ENCODE results near the gene HOXD13. TPM values are rescaled to one million over a fixed set of nuclear protein-coding genes. Genes with fewer than 3 reads are reported as not detected.

The HOXD13 gene
- total and polyA plus RNA-seq, 2 of the 13 experiments (the other 11 are each of a cell fraction or from before 2014, with no cell fraction given), result not detected

DNA sequence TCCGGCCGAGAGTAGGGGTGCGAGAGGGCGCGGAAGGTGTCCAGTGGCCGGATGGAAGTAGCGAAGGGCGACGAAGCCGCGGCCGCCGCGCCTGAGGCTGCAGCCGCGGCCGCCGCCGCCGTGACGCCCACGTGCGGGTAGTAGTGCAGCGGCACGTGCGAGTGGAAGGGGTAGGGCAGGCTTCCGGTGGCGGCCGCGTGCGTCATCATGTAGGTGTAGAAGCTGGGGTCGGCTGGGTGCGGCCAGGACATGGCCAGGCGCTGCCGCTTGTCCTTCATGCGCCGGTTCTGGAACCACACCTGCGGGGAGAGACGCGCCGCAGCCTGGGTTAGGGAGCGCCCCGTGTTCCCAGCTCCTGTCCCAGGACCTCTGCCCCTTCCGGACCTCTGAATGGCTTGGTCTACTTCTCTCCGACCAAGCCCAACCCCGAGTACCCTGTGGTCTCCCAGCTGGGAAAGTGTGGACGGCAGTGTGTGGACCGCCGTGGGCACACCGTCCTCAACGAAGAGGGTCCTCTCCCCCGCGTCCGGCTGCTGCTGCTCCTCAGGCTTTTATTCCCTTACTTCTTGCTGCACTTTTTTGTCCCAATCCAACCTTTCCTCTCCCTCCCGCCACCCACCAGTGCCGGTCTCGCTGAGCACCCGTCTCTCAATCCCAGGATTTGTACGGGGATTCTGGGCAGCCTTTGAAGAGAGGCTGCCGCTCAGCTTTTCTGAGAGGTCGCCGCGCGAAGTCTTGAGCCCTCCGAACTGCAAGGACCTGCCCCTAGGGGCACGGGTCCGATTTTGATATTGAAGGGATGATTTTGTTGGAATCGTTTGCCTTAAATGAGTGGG, 11.8 kb upstream of the HOXD13 start:
- DNase-seq (ENCODE audit: low spot score) (no peak), ATAC-seq (no peak), FAIRE-seq (no peak)
- Histone ChIP-seq H3K27ac (ENCODE audit: extremely low read length, insufficient read depth, low read length) (no peak overlapping the region), H3K36me3 (replicated peaks in 1 of 2; ENCODE audit: control insufficient read depth in 1 of 2, insufficient read depth in 2 of 2, low read length in 2 of 2) (no peaks in the 10 kb centered on the region), H3K4me3 (replicated peaks in 1 of 3; ENCODE audit: insufficient read depth in 1 of 3, low read depth in 2 of 3, low read length in 3 of 3) (no peak overlapping the region), H4K20me1 (ENCODE audit: insufficient read depth, low read length) (no peaks in the 10 kb centered on the region), H3K4me2 (ENCODE audit: low read depth, low read length) (no peak overlapping the region), H2AFZ (ENCODE audit: low read length) (no peak overlapping the region), H3K4me1 (ENCODE audit: insufficient read depth, low read length) (peaks cover 3% of the 10 kb centered on the region; the same call in 1 of the 2 replicates), H3K9ac (ENCODE audit: insufficient read depth, low read depth, low read length) (no peak overlapping the region), H3K9me3 (ENCODE audit: low read length) (no peaks in the 10 kb centered on the region), H3K79me2 (ENCODE audit: insufficient read depth, low read length) (no peaks in the 10 kb centered on the region), H3K27me3 (ENCODE audit: control insufficient read depth in 1 of 2, insufficient read depth in 2 of 2, low read length in 2 of 2) (peaks cover 4 to 74% of the 10 kb centered on the region in 2 experiments; a peak in 4 of 5 replicates)
- intact Hi-C loops (cut with micrococcal nuclease; ENCODE audit: unreplicated experiment), result no loop called here
- WGBS (ENCODE audit: low lambda C conversion rate), result 86% methylated on average over 60 of the region's 68 CpGs
- in situ Hi-C loops (cut with HindIII; ENCODE audit: extremely low pct_ligation_motif_present, low pct_unique_long_range_greater_than_20kb), result no loop called here
- BruUV-seq (replicated peaks), result no TSS peak
- TF ChIP-seq XBP1 (CRISPR knock-in tag; IDR thresholded peaks at IDR 0.05), result no peak
- TF ChIP-seq, protein P1, sequence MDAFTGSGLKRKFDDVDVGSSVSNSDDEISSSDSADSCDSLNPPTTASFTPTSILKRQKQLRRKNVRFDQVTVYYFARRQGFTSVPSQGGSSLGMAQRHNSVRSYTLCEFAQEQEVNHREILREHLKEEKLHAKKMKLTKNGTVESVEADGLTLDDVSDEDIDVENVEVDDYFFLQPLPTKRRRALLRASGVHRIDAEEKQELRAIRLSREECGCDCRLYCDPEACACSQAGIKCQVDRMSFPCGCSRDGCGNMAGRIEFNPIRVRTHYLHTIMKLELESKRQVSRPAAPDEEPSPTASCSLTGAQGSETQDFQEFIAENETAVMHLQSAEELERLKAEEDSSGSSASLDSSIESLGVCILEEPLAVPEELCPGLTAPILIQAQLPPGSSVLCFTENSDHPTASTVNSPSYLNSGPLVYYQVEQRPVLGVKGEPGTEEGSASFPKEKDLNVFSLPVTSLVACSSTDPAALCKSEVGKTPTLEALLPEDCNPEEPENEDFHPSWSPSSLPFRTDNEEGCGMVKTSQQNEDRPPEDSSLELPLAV (CRISPR knock-in tag; conservative IDR thresholded peaks at IDR 0.05; ENCODE audit: low read depth), result no peak
- CTCF ChIA-PET (ENCODE audit: low intra/inter-chr PET ratio, low total read pairs), result interaction anchor here (0.9 kb wide), 1 partner anchor 391 kb away, joined by 5 read pairs; no protein-coding TSS in a partner anchor
- POLR2A ChIA-PET, result no interaction called here

GRCh38 chr2:176081376-176081836, 11.1 kb upstream of the HOXD13 start:
- Histone ChIP-seq H3K27me3 (ENCODE audit: control insufficient read depth in 1 of 2, insufficient read depth in 2 of 2, low read length in 2 of 2) (peaks cover 7 to 74% of the 10 kb centered on the region in 2 experiments; a peak in 4 of 5 replicates), H3K36me3 (replicated peaks in 1 of 2; ENCODE audit: control insufficient read depth in 1 of 2, insufficient read depth in 2 of 2, low read length in 2 of 2) (no peaks in the 10 kb centered on the region), H3K4me1 (ENCODE audit: insufficient read depth, low read length) (peaks cover 9% of the 10 kb centered on the region; the same call in 1 of the 2 replicates), H3K79me2 (ENCODE audit: insufficient read depth, low read length) (no peaks in the 10 kb centered on the region), H3K9ac (ENCODE audit: insufficient read depth, low read depth, low read length) (no peak overlapping the region), H3K4me2 (ENCODE audit: low read depth, low read length) (no peak overlapping the region), H3K4me3 (replicated peaks in 1 of 3; ENCODE audit: insufficient read depth in 1 of 3, low read depth in 2 of 3, low read length in 3 of 3) (no peak overlapping the region), H3K9me3 (ENCODE audit: low read length) (no peaks in the 10 kb centered on the region), H3K27ac (ENCODE audit: extremely low read length, insufficient read depth, low read length) (no peak overlapping the region), H2AFZ (ENCODE audit: low read length) (no peak overlapping the region), H4K20me1 (ENCODE audit: insufficient read depth, low read length) (no peaks in the 10 kb centered on the region)
- ChIA-PET POLR2A (no interaction called here), CTCF (ENCODE audit: low intra/inter-chr PET ratio, low total read pairs) (no interaction called here)
- ATAC-seq (no peak), DNase-seq (ENCODE audit: low spot score) (no peak), FAIRE-seq (no peak)
- 44% methylated on average over 17 of the region's 17 CpGs for WGBS (ENCODE audit: low lambda C conversion rate)
- BruUV-seq (replicated peaks), result no TSS peak
- intact Hi-C loops (cut with micrococcal nuclease; ENCODE audit: unreplicated experiment), result no loop called here
- in situ Hi-C loops (cut with HindIII; ENCODE audit: extremely low pct_ligation_motif_present, low pct_unique_long_range_greater_than_20kb), result no loop called here
- TF ChIP-seq GRHL1 (CRISPR knock-in tag; conservative IDR thresholded peaks at IDR 0.05) (no peak), ELK4 (CRISPR knock-in tag; IDR thresholded peaks at IDR 0.05; ENCODE audit: borderline replicate concordance) (no peak), SP4 (CRISPR knock-in tag; IDR thresholded peaks at IDR 0.05) (no peak), HMG20A (CRISPR knock-in tag; IDR thresholded peaks at IDR 0.05; ENCODE audit: borderline replicate concordance) (no peak)
- TF ChIP-seq, protein P2, sequence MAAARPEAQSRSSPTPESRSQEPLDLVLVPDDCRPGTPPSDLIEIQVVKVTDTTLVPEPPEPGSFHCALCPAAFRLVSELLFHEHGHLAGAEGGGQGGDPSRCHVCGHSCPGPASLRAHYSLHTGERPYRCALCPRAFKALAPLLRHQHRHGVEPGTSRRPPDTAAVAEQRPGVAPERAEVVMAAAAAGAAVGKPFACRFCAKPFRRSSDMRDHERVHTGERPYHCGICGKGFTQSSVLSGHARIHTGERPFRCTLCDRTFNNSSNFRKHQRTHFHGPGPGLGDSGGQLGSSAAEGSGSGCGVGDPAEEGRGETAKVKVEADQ (CRISPR knock-in tag; IDR thresholded peaks at IDR 0.05; ENCODE audit: borderline replicate concordance), result no peak
- TF ChIP-seq, protein P3, sequence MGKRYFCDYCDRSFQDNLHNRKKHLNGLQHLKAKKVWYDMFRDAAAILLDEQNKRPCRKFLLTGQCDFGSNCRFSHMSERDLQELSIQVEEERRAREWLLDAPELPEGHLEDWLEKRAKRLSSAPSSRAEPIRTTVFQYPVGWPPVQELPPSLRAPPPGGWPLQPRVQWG (CRISPR knock-in tag; IDR thresholded peaks at IDR 0.05; ENCODE audit: borderline replicate concordance, low read depth), result no peak

All from HepG2 (cell line).